ENCODE results near the gene SAMD15.

SAMD15 gene

GRCh38 chr14:77416836-77417235 is 39.7 kb downstream of the SAMD15 start:
- TF ChIP-seq SUZ12 (IDR thresholded peaks at IDR 0.05) (no peak), L3MBTL2 (conservative IDR thresholded peaks at IDR 0.05) (no peak), NFRKB (IDR thresholded peaks at IDR 0.05) (no peak), TARDBP (IDR thresholded peaks at IDR 0.05) (no peak), BHLHE40 (IDR thresholded peaks at IDR 0.05; ENCODE audit: borderline replicate concordance) (no peak), SP1 (IDR thresholded peaks at IDR 0.05) (no peak), ARNT (IDR thresholded peaks at IDR 0.05) (no peak), FOXM1 (IDR thresholded peaks at IDR 0.05; ENCODE audit: borderline replicate concordance) (no peak), HDGF (IDR thresholded peaks at IDR 0.05; ENCODE audit: borderline replicate concordance) (no peak)
- TF ChIP-seq, protein P1, sequence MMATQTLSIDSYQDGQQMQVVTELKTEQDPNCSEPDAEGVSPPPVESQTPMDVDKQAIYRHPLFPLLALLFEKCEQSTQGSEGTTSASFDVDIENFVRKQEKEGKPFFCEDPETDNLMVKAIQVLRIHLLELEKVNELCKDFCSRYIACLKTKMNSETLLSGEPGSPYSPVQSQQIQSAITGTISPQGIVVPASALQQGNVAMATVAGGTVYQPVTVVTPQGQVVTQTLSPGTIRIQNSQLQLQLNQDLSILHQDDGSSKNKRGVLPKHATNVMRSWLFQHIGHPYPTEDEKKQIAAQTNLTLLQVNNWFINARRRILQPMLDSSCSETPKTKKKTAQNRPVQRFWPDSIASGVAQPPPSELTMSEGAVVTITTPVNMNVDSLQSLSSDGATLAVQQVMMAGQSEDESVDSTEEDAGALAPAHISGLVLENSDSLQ (IDR thresholded peaks at IDR 0.05), result no peak
- POLR2A ChIA-PET, result no interaction called here
- no peak for DNase-seq (ENCODE audit: extremely low spot score)
- CTCF ChIA-PET, result no interaction called here

DNA sequence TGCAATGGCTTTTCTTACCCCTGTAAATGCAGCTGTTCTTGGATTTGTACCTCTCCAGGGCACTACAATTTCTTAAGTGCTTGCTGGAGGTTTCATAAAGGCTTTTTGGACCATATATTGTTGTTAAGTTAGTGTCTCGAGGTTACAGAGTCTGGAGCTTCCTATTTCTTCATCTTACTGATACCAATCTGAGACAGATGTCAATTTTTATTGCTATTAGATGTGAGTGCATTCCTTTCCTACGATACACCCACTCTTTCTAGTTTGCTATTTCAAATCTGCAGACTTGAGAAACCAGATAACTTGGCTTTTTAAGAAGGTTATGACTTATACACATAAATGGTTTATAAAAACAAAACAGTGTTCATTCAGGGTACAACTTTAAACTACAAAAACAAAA is 44.0 kb downstream of the SAMD15 start:
- no peak for TF ChIP-seq SUZ12 (IDR thresholded peaks at IDR 0.05)
- TF ChIP-seq HDGF (IDR thresholded peaks at IDR 0.05; ENCODE audit: borderline replicate concordance), result no peak
- no peak for TF ChIP-seq TARDBP (IDR thresholded peaks at IDR 0.05)
- TF ChIP-seq FOXM1 (IDR thresholded peaks at IDR 0.05; ENCODE audit: borderline replicate concordance), result no peak
- no peak for TF ChIP-seq ELF4 (IDR thresholded peaks at IDR 0.05)
- TF ChIP-seq NFRKB (IDR thresholded peaks at IDR 0.05), result no peak
- CTCF ChIA-PET, result no interaction called here
- no peak for DNase-seq (ENCODE audit: extremely low spot score)
- POLR2A ChIA-PET, result interaction anchor here (1.1 kb wide), 1 partner anchor 17 kb away, joined by 3 read pairs; no protein-coding TSS in a partner anchor

GRCh38 chr14:77423423-77423822 is 46.2 kb downstream of the SAMD15 start, which contains the start of gene NOXRED1:
TSS of gene NOXRED1 (minus strand) at chr14:77423523. CDS start at chr14:77422889, 634 bp downstream.
- DNase-seq (ENCODE audit: extremely low spot score), result no peak
- ChIA-PET POLR2A (no interaction called here), CTCF (no interaction called here)
- TF ChIP-seq BHLHE40 (IDR thresholded peaks at IDR 0.05; ENCODE audit: borderline replicate concordance) (no peak), SUZ12 (IDR thresholded peaks at IDR 0.05) (no peak), CTBP1 (IDR thresholded peaks at IDR 0.05; ENCODE audit: borderline replicate concordance) (no peak), FOXA1 (IDR thresholded peaks at IDR 0.05) (no peak)

DNA sequence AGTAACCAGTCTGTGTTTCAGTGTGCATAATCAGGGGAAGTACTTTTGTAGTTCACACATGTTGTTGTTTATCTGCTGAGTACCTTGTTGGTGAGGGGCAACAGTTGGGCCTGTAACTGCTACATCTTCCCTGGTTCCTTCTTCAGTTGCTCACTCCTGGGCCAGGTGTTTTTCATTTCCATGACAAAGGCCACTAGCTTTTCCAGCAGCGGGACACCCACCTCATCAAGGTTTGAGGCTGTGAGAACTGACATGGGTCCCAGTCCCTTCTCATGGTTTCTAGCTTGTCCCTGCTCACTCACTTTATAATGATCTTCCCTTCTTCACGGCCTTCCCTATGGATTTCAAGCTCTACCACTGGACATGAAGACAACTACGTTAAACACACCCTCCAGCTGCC is 47.7 kb downstream of the SAMD15 start:
- ChIA-PET CTCF (no interaction called here), POLR2A (no interaction called here)
- DNase-seq (ENCODE audit: extremely low spot score), result no peak
- TF ChIP-seq FOXM1 (IDR thresholded peaks at IDR 0.05; ENCODE audit: borderline replicate concordance) (no peak), ELF4 (IDR thresholded peaks at IDR 0.05) (no peak), FOXA1 (IDR thresholded peaks at IDR 0.05) (no peak), CTBP1 (IDR thresholded peaks at IDR 0.05; ENCODE audit: borderline replicate concordance) (no peak), HDGF (IDR thresholded peaks at IDR 0.05; ENCODE audit: borderline replicate concordance) (no peak), FOXK2 (IDR thresholded peaks at IDR 0.05) (no peak), SUZ12 (IDR thresholded peaks at IDR 0.05) (no peak), NFRKB (IDR thresholded peaks at IDR 0.05) (no peak), L3MBTL2 (conservative IDR thresholded peaks at IDR 0.05) (no peak), TARDBP (IDR thresholded peaks at IDR 0.05) (no peak), ARNT (IDR thresholded peaks at IDR 0.05) (no peak), BHLHE40 (IDR thresholded peaks at IDR 0.05; ENCODE audit: borderline replicate concordance) (no peak), LEF1 (IDR thresholded peaks at IDR 0.05; ENCODE audit: borderline replicate concordance) (no peak), SP1 (IDR thresholded peaks at IDR 0.05) (no peak), ZNF384 (IDR thresholded peaks at IDR 0.05) (no peak)
- TF ChIP-seq, protein P1 (IDR thresholded peaks at IDR 0.05), result no peak

GRCh38 chr14:77426396-77426795 is 49.2 kb downstream of the SAMD15 start:
- ChIA-PET CTCF (no interaction called here), POLR2A (no interaction called here)

GRCh38 chr14:77436042-77436441 is 58.9 kb downstream of the SAMD15 start:
- DNase-seq (ENCODE audit: extremely low spot score), result no peak
- CTCF ChIA-PET, result no interaction called here
- TF ChIP-seq FOXK2 (IDR thresholded peaks at IDR 0.05) (no peak), SUZ12 (IDR thresholded peaks at IDR 0.05) (no peak), SP1 (IDR thresholded peaks at IDR 0.05) (no peak), NFRKB (IDR thresholded peaks at IDR 0.05) (no peak), L3MBTL2 (conservative IDR thresholded peaks at IDR 0.05) (no peak), FOXM1 (IDR thresholded peaks at IDR 0.05; ENCODE audit: borderline replicate concordance) (no peak)
- POLR2A ChIA-PET, result no interaction called here

More at GRCh38 chr14:77426396-77426795, 49.2 kb downstream of the SAMD15 start:
- TF ChIP-seq ZNF384 (IDR thresholded peaks at IDR 0.05), result no peak
- no peak for TF ChIP-seq SUZ12 (IDR thresholded peaks at IDR 0.05)
- no peak for TF ChIP-seq CTBP1 (IDR thresholded peaks at IDR 0.05; ENCODE audit: borderline replicate concordance)
- TF ChIP-seq L3MBTL2 (conservative IDR thresholded peaks at IDR 0.05), result no peak
- TF ChIP-seq FOXA1 (IDR thresholded peaks at IDR 0.05), result no peak
- no peak for TF ChIP-seq NFRKB (IDR thresholded peaks at IDR 0.05)
- no peak for TF ChIP-seq FOXM1 (IDR thresholded peaks at IDR 0.05; ENCODE audit: borderline replicate concordance)
- TF ChIP-seq HDGF (IDR thresholded peaks at IDR 0.05; ENCODE audit: borderline replicate concordance), result no peak
- no peak for TF ChIP-seq FOXK2 (IDR thresholded peaks at IDR 0.05)
- no peak for DNase-seq (ENCODE audit: extremely low spot score)

- CTCF ChIA-PET, result no interaction called here
- POLR2A ChIA-PET, result interaction anchor here (2.1 kb wide), 1 partner anchor 19 kb away, joined by 6 read pairs; the partner anchor contains the start of genes AHSA1 and VIPAS39
- TF ChIP-seq SP1 (IDR thresholded peaks at IDR 0.05) (no peak), ELF4 (IDR thresholded peaks at IDR 0.05) (no peak), FOXA1 (IDR thresholded peaks at IDR 0.05) (no peak), FOXM1 (IDR thresholded peaks at IDR 0.05; ENCODE audit: borderline replicate concordance) (no peak), BHLHE40 (IDR thresholded peaks at IDR 0.05; ENCODE audit: borderline replicate concordance) (no peak), LEF1 (IDR thresholded peaks at IDR 0.05; ENCODE audit: borderline replicate concordance) (no peak), ZNF384 (IDR thresholded peaks at IDR 0.05) (no peak), ARNT (IDR thresholded peaks at IDR 0.05) (no peak), TARDBP (IDR thresholded peaks at IDR 0.05) (no peak), SUZ12 (IDR thresholded peaks at IDR 0.05) (no peak), L3MBTL2 (conservative IDR thresholded peaks at IDR 0.05) (no peak), HDGF (IDR thresholded peaks at IDR 0.05; ENCODE audit: borderline replicate concordance) (no peak), CTBP1 (IDR thresholded peaks at IDR 0.05; ENCODE audit: borderline replicate concordance) (no peak), NFRKB (IDR thresholded peaks at IDR 0.05) (no peak), FOXK2 (IDR thresholded peaks at IDR 0.05) (no peak)
- TF ChIP-seq, protein P1 (IDR thresholded peaks at IDR 0.05), result no peak
- DNase-seq (ENCODE audit: extremely low spot score), result no peak
These were observed 61.4 kb downstream of the SAMD15 start for GRCh38 chr14:77438596-77438995.

Data from HEK293T (cell line).